ENCODE data around the gene BCL2L1.
"Not testable (repeated sequence)": the region's sequence is repeated elsewhere in the genome, so short reads cannot be mapped to it uniquely, and the experiment has no call there.

BCL2L1 gene

GRCh38 chr20:31722257-31723068, at the start of gene BCL2L1:
Gene BCL2L1, minus strand, starts transcription at chr20:31722868. Its CDS starts 650 bp downstream, at chr20:31722218.
- peak; percentile 89 for DNase-seq

- DNase-seq = no peak
Observed at GRCh38 chr20:31770243-31770642, 47.6 kb upstream of the BCL2L1 start.

- DNase-seq = no peak
Observed at GRCh38 chr20:31769681-31770080, 47.0 kb upstream of the BCL2L1 start.

GRCh38 chr20:31767805-31768204, 45.1 kb upstream of the BCL2L1 start:
- DNase-seq = no peak

- DNase-seq = no peak
Observed at GRCh38 chr20:31764641-31765305, 42.1 kb upstream of the BCL2L1 start.

GRCh38 chr20:31760519-31761240, 38.0 kb upstream of the BCL2L1 start:
- DNase-seq = no peak

- DNase-seq = no peak
Observed at GRCh38 chr20:31759836-31760518, 37.3 kb upstream of the BCL2L1 start.

- no peak for DNase-seq
Observed at GRCh38 chr20:31758991-31759390, 36.3 kb upstream of the BCL2L1 start.

GRCh38 chr20:31758521-31758920, 35.9 kb upstream of the BCL2L1 start:
- DNase-seq = no peak

GRCh38 chr20:31757254-31757653, 34.6 kb upstream of the BCL2L1 start:
- no peak for DNase-seq

GRCh38 chr20:31751126-31751525, 28.5 kb upstream of the BCL2L1 start:
- DNase-seq = peak; percentile 37

GRCh38 chr20:31749223-31749622, 26.6 kb upstream of the BCL2L1 start:
- no peak for DNase-seq

- DNase-seq = peak; percentile 58
Observed at GRCh38 chr20:31747640-31748039, 25.0 kb upstream of the BCL2L1 start.

GRCh38 chr20:31747028-31747427, 24.4 kb upstream of the BCL2L1 start:
- not testable (repeated sequence) for DNase-seq

GRCh38 chr20:31746068-31746878, 23.6 kb upstream of the BCL2L1 start:
- DNase-seq = no peak

- no peak for DNase-seq
Observed at GRCh38 chr20:31740656-31741323, 18.1 kb upstream of the BCL2L1 start.

- no peak for DNase-seq
Observed at GRCh38 chr20:31740208-31740607, 17.5 kb upstream of the BCL2L1 start.

- DNase-seq = no peak
Observed at GRCh38 chr20:31739550-31739977, 16.9 kb upstream of the BCL2L1 start.

- DNase-seq = peak; percentile 97
Observed at GRCh38 chr20:31738729-31739549, 16.3 kb upstream of the BCL2L1 start, which contains the start of gene TPX2. Gene TPX2, plus strand, starts transcription at chr20:31739290. Its CDS starts 18,187 bp downstream, at chr20:31757477.

GRCh38 chr20:31731321-31731717, 8.7 kb upstream of the BCL2L1 start:
- DNase-seq = no peak
